Measurements from ENCODE around the gene ABLIM2. TPM values are rescaled to one million over a fixed set of nuclear protein-coding genes. Genes with fewer than 3 reads are reported as not detected.

The ABLIM2 gene
- total RNA-seq, 2 experiments from 2014 or later: 0.76 TPM; not detected in 1

GRCh38 chr4:8203817-8204216 is 45.2 kb upstream of the ABLIM2 start:
- no peaks in the 10 kb centered on the region for H3K79me2 ChIP-seq (ENCODE audit: insufficient read depth, low read depth, low read length)
- no peak overlapping the region for H3K4me3 ChIP-seq (ENCODE audit: low read depth, low read length, poor library complexity, severe bottlenecking)
- no peaks in the 10 kb centered on the region for H4K20me1 ChIP-seq (ENCODE audit: insufficient read depth, low read length)
- H3K27ac ChIP-seq (ENCODE audit: low read depth, low read length, poor library complexity, severe bottlenecking): no peak overlapping the region
- DNase-seq (ENCODE audit: low spot score): no peak
- H2AFZ ChIP-seq (ENCODE audit: low read length): no peak overlapping the region
- TF ChIP-seq CTCF (conservative IDR thresholded peaks at IDR 0.05; ENCODE audit: low read length) (no peak), EZH2phosphoT487 (IDR thresholded peaks at IDR 0.05; ENCODE audit: borderline replicate concordance, low read depth, low read length) (no peak)
- no peaks in the 10 kb centered on the region for H3K36me3 ChIP-seq (ENCODE audit: insufficient read depth, low read length)
- H3K4me2 ChIP-seq (ENCODE audit: low read length): no peak overlapping the region
- ChIA-PET POLR2A (no interaction called here), CTCF (ENCODE audit: unreplicated experiment) (no interaction called here)
- intact Hi-C loops (cut with micrococcal nuclease; ENCODE audit: unreplicated experiment): no loop called here
- peaks cover 44% of the 10 kb centered on the region for H3K4me1 ChIP-seq (ENCODE audit: insufficient read depth, low read length, poor library complexity, severe bottlenecking)
- H3K9me3 ChIP-seq (ENCODE audit: low read length): no peaks in the 10 kb centered on the region
- no peaks in the 10 kb centered on the region for H3K9me2 ChIP-seq (ENCODE audit: insufficient read depth, low read length)
- no TSS peak for BruUV-seq (replicated peaks)

DNA sequence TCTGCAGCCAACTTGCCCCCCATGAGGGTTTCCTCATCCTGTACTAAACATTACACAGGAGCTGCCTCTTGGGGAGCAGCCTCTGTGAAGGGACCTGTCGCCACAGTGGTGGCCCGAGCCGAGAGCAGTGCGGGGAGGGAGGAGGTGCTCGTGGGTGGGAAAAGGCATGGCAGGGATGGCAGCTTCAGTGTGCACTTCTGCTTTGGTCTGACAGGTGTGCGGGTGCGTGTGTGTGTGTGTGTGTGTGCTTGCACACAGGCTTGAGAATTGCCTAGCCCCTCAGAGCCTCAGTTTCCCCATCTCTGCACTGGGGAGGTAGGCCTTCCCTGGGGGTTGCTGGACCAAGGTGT is 44.4 kb upstream of the ABLIM2 start:
- TF ChIP-seq CTCF (conservative IDR thresholded peaks at IDR 0.05; ENCODE audit: low read length): no peak
- no peak for TF ChIP-seq EZH2phosphoT487 (IDR thresholded peaks at IDR 0.05; ENCODE audit: borderline replicate concordance, low read depth, low read length)
- POLR2A ChIA-PET: interaction anchor here (0.6 kb wide), 1 partner anchor 8 kb away, joined by 3 read pairs; no protein-coding TSS in a partner anchor
- H3K4me3 ChIP-seq (ENCODE audit: low read depth, low read length, poor library complexity, severe bottlenecking): no peak overlapping the region
- H3K4me1 ChIP-seq (ENCODE audit: insufficient read depth, low read length, poor library complexity, severe bottlenecking): peaks cover 52% of the 10 kb centered on the region
- no peaks in the 10 kb centered on the region for H4K20me1 ChIP-seq (ENCODE audit: insufficient read depth, low read length)
- peak; percentile 24 for DNase-seq (ENCODE audit: low spot score)
- intact Hi-C loops (cut with micrococcal nuclease; ENCODE audit: unreplicated experiment): no loop called here
- CTCF ChIA-PET (ENCODE audit: unreplicated experiment): no interaction called here
- H3K36me3 ChIP-seq (ENCODE audit: insufficient read depth, low read length): no peaks in the 10 kb centered on the region
- H3K4me2 ChIP-seq (ENCODE audit: low read length): peak overlapping the region; percentile 93; the same call in 1 of the 2 replicates
- BruUV-seq (replicated peaks): no TSS peak
- H3K27ac ChIP-seq (ENCODE audit: low read depth, low read length, poor library complexity, severe bottlenecking): no peak overlapping the region
- H3K9me2 ChIP-seq (ENCODE audit: insufficient read depth, low read length): no peaks in the 10 kb centered on the region
- no peak overlapping the region for H2AFZ ChIP-seq (ENCODE audit: low read length)
- H3K79me2 ChIP-seq (ENCODE audit: insufficient read depth, low read depth, low read length): no peaks in the 10 kb centered on the region
- H3K9me3 ChIP-seq (ENCODE audit: low read length): no peaks in the 10 kb centered on the region

- POLR2A ChIA-PET: interaction anchor here (0.6 kb wide), 1 partner anchor 8 kb away, joined by 3 read pairs; no protein-coding TSS in a partner anchor
- Histone ChIP-seq H3K9me3 (ENCODE audit: low read length) (no peaks in the 10 kb centered on the region), H3K27ac (ENCODE audit: low read depth, low read length, poor library complexity, severe bottlenecking) (peak overlapping the region; percentile 51), H3K4me3 (ENCODE audit: low read depth, low read length, poor library complexity, severe bottlenecking) (peak overlapping the region; percentile 67), H2AFZ (ENCODE audit: low read length) (no peak overlapping the region), H3K79me2 (ENCODE audit: insufficient read depth, low read depth, low read length) (no peaks in the 10 kb centered on the region), H3K9me2 (ENCODE audit: insufficient read depth, low read length) (no peaks in the 10 kb centered on the region), H3K36me3 (ENCODE audit: insufficient read depth, low read length) (no peaks in the 10 kb centered on the region), H3K4me1 (ENCODE audit: insufficient read depth, low read length, poor library complexity, severe bottlenecking) (peaks cover 53% of the 10 kb centered on the region), H4K20me1 (ENCODE audit: insufficient read depth, low read length) (no peaks in the 10 kb centered on the region), H3K4me2 (ENCODE audit: low read length) (peak overlapping the region; percentile 93)
- BruUV-seq (replicated peaks): no TSS peak
- peak; percentile 20 for DNase-seq (ENCODE audit: low spot score)
- intact Hi-C loops (cut with micrococcal nuclease; ENCODE audit: unreplicated experiment): no loop called here
- CTCF ChIA-PET (ENCODE audit: unreplicated experiment): interaction anchor here (1.0 kb wide), 1 partner anchor 26 kb away, joined by 5 read pairs; no protein-coding TSS in a partner anchor
- TF ChIP-seq CTCF (conservative IDR thresholded peaks at IDR 0.05; ENCODE audit: low read length) (no peak), EZH2phosphoT487 (IDR thresholded peaks at IDR 0.05; ENCODE audit: borderline replicate concordance, low read depth, low read length) (no peak)
Observed at GRCh38 chr4:8202108-8203051, 43.8 kb upstream of the ABLIM2 start.
